LNCAP (cell line): Measurements from ENCODE around the gene MYO16.

Source experiments
- TF ChIP-seq, protein P1 (sequence below): fragments of 450-650 bp; IDR thresholded peaks from 2 replicates; pipeline ENCODE4 v1.5.1; 2017; ENCODE audit warnings: mild to moderate bottlenecking

The MYO16 gene

DNA sequence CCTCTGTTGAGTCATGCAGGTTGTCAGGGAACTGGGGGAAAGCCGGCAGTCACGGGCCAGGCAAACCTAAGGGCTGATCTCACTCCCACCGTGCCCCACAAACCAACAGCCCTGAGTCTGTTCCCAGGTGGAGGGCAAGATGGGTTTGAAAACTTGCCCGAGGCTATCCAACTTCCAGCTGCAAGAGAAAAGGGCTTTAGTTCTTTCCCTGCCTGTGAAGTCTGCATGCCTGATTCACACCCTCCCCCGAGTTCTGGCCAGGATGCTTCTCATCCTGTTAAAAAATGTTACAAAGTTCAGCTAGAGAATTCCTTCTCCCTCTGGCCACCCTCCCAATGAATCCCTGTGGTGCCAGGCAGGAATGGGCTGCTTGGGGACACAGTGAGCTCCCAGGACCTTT lies 33.1 kb downstream of the MYO16 start:
- TF ChIP-seq, protein P1, sequence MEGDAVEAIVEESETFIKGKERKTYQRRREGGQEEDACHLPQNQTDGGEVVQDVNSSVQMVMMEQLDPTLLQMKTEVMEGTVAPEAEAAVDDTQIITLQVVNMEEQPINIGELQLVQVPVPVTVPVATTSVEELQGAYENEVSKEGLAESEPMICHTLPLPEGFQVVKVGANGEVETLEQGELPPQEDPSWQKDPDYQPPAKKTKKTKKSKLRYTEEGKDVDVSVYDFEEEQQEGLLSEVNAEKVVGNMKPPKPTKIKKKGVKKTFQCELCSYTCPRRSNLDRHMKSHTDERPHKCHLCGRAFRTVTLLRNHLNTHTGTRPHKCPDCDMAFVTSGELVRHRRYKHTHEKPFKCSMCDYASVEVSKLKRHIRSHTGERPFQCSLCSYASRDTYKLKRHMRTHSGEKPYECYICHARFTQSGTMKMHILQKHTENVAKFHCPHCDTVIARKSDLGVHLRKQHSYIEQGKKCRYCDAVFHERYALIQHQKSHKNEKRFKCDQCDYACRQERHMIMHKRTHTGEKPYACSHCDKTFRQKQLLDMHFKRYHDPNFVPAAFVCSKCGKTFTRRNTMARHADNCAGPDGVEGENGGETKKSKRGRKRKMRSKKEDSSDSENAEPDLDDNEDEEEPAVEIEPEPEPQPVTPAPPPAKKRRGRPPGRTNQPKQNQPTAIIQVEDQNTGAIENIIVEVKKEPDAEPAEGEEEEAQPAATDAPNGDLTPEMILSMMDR, result no peak

DNA sequence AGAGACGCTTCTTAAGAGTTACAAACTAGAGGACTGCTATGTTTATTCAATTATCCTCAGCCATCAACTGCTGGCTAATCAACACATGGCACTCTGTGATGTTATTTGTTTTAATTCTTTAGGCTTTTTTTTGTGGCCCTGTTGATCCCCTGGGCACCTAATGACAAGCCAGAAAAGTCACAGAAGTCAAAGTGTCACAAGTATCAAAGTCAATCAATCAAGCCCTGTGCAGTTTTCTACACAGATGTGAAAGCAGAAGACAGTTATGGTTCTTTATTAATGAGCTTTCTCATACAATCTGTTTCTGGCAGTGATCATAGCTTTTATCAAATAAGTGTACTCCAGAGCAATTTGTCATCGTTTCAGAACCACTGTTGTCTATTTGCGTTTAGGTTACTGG lies 34.3 kb downstream of the MYO16 start:
- TF ChIP-seq, protein P1, result no peak

DNA sequence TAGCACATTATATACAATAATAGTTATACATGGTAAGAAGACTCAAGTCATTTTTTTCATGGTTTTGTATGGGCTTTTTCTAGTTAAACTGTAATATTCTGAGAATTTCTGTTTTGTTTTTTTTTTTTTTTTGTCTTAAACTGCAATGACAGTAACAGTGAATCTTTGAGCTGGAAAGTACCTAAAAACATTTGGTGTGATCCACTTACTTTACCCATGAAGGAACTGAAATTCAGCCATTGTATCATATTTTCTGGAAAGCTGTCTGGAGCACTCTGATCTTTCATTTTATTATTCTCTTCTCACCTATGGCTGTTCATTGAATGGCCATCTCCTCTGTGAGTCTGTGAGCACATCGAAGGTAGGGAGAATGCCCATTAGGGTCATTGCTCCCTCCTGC lies 37.8 kb downstream of the MYO16 start:
- TF ChIP-seq, protein P1, result no peak

DNA sequence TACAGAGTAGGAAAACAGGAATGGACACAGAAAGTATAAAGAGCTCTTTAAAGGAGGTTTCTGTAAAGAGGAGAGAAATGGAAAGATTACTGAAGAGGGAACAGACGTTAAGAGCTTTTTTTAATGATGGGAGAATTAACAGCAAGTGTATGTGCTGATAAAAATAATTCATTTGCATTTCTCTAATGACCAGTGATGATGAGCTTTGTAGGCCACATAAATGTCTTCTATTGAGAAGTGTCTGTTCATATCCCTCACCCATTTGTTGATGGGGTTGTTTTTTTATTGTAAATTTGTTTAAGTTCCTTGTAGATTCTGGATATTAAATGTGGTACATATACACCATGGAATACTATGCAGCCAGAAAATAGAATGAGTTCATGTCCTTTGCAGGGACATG lies 40.0 kb downstream of the MYO16 start:
- TF ChIP-seq, protein P1, result no peak

DNA sequence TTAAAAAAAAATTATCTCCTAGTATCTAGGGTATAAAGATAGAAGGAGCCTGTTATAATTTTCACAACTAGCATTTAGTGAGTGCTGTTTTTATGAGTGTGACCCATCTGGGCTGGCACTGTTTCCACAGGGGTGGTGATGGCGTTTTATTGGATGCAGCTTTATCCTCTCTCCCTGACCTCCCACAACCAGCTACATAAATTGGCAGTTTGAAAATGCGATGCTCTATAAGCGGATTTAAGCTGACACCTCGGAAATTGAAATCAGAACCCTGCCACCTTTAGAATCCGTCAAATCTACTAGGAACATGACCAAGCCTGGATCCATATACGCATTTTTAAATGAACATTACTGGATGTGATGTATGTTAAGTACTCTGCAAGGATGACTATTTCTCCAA lies 44.9 kb downstream of the MYO16 start:
- TF ChIP-seq, protein P1, result no peak

DNA sequence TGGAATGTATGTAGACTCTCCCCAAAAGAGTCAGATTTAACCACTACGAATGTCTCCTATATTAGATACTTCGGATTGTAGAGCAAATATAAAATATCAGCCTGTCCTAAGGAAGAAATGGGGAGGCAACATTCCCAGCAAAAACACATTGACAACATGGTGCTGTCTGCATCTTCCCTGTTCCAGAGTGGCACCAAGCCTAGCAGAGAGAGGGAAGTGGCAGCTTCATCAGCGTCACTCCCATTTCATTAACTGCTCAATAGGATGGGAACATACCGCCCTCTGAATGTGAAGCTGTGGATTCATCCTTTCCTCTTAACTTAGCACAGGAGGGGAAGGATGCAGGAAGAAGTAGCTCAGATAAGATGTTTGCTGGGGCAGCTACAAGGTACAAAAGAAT lies 45.4 kb downstream of the MYO16 start:
- TF ChIP-seq, protein P1, result no peak

DNA sequence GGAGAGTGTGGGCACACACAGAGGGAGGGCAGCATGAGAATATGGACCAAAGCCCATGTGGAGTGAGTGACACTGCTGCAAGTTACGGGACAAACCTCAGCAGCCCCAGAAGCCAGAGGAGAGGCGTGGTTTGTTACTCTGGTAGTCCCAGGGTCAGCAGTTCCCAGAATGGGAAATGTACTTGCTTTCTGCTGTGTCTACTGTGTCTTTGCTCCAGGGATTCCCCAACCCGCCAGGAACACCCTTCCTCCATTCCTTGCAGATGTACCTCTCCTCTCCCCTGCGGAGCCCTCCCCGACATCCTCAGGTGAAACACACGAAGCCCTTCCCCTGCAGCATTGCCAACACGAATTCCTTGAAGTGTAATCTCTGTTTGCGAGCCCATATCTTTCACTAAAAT lies 47.2 kb downstream of the MYO16 start:
- TF ChIP-seq, protein P1, result no peak

DNA sequence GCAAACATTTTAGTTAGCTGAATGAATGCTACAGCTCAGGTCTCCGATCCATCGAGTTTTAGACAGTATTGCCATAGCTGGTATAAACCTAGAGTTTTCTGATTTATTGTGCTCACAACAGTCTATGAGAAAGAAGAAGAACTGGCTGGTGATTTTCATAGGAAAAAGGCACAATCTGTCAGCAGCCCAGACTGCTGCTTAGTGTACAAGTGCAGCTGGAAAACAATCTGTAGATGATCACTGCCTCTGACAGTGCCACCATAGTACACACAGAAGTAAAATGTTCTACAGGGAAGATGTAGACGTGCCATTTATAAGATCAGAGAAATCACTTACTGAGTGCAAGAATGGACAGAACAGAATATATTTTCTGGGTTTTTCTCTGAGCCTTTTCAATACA lies 48.4 kb downstream of the MYO16 start:
- TF ChIP-seq, protein P1, result no peak
